Astrocyte of the hippocampus (primary cell): ENCODE results near the gene SALL2.

Source experiments
- DNase-seq: peaks from one replicate; pipeline ENCODE4 v3.0.0; 2011; ENCODE audit warnings: low read depth, low spot score

SALL2 gene

DNA sequence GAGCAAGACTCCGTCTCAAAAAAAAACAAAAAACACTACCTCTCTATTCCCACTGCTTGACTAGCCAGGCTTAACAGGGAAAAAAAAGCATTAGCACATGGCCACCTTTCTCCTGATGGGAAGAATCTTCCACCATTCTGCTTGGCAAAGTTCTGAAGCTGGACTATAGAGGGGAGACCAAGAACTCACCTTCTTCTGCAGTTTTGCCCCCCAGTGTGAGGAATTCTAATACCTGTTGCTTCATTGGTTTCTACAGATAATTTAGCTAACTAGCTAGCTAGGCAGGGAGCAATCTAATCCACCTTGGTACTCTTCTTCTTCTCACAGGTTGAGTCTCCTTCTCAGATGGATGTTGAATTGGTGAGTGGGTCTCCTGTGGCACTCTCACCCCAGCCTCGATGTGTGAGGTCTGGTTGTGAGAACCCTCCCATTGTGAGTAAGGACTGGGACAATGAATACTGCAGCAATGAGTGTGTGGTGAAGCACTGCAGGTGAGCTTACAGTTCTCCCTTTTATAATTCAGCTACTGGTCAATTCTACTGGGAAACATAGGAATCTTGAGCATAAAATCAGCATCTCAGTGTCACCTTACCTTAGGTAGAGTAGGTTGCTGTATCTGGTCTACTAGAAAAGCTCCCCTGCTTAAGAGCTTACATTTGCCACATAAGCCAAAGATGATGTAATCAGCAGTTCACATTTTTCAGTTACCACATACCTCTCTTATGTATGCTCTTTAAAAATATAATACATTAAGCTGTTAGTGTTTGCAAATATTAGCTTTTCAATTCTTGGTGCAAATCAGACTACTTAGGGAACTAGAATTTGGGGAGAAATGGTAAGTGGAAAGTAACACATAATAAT lies 31.0 kb downstream of the SALL2 start:
- peak; percentile 39 for DNase-seq

DNA sequence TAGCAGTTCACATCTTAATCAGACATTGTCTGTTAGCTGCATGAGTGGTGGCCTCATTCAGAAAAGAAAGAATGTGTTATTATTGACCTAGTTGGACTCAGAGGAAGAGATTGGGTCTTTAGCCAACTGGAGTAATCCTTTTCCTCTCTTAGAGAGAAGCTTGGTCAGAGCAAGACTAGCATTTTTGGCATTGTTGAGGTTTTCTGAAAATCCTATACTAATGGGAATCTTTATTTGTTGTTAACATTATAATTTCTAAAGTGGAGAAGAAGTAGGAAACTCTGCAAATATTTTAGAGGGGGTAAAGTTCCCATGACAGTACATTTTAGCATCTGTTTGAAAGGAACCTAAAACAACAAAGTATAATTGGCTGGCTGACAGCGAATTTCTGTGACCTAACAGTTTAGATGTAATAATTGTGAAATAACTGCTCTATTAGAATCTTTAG lies 39.5 kb downstream of the SALL2 start:
- peak; percentile 83 for DNase-seq

DNA sequence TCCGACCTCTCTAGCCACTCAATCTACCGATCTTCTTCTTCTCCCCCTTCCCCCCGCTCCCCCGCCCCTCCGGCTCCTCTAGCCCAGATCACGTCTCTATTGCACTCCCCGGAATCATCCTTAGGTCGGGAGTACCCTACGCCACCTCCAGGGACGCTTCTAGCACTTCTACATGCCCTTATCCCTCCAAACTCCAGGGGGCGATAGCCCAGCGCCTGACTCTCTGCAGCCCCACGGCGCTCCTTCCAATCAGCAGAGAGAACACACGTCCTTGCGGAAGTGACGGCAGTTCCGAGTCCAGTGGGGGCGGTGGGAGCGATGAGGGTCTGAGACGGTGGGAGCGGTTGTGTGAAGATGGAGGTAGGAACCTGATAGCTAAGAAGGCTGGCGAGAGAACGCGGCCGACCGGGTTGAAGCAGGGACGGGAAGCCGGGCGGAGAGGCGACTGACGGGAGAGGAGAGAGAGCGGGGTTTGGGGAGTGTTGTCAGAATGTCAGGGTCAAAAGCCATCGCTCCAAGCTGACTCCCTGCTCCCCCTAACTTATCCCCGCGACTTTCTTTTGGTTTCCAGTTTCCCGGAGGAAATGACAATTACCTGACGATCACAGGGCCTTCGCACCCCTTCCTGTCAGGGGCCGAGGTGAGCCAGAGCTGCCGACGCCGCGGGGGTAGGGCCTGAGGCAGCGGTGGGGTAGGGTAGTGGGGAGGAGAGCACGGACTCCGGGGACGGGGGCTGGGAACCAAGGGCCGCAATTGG lies 49.0 kb downstream of the SALL2 start, which contains the start of the genes RAB2B and TOX4:
TSS of gene RAB2B (minus strand) at position 35 of the 757 bp plus-strand sequence. CDS start 87 bp downstream, outside the sequence.
TSS of gene TOX4 (plus strand) at position 271 of the 757 bp plus-strand sequence. CDS start at position 355, 84 bp downstream.
- peak; percentile 99 for DNase-seq

DNA sequence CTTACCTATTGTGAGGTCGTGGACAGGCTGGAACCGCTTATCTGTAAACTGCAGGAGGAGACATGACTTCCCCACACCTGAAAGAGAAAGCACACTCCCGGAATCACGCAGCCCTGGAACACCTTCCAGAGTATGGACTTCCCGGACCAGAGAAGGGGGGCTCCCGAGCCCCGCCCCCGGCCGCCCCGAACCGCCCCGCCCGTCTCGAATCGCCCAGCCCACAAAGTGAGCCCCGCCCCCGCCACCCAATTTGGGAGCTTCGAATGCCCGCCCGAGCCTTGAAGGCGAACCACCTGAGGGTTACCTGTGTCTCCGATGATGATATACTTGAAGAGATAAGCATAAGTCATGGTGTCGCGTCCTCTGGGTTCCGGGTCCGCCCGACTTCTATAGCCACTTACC lies 49.6 kb downstream of the SALL2 start:
- peak; percentile 89 for DNase-seq

DNA sequence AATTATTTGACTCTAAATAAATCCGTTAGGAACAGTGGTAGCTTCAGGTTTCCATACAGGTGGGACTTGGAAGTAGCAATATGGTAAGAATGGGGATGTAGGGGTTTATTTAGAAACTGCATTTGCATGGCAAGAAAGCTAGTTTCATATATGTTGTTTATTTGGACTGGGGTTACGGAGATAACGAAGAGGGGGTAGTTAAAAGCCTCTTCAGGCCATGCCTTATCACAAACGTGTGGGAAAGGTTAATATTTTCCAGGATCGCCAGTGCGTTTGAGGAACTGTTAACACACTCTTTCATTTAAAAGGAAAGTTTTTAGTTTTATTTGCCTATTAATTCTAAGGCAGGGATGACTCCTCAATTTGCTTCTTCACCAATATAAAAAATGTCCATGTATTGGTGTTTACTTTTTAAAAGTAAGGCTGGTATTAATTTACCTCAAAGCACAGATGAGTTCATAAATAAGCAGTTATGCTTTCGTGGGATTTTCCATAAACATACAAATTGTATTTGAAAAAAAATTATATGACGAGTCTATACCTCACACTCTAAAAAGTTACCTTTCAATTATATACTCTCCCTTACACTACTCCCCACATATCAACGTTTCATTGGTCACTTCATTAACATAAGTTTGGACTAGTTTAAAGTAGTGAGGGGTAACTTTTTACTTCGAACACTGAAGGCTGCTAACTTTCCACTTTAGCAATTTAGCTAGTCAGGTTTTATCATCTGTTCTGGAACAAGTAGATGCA lies 50.2 kb downstream of the SALL2 start:
- no peak for DNase-seq
